NCI-H128 (cell line): ENCODE measurements around the gene KLHDC8A.
"Not testable (repeated sequence)": the region's sequence is repeated elsewhere in the genome, so short reads cannot be mapped to it uniquely, and the experiment has no call there.

Experiments used
- DNase-seq: peaks from one replicate; lab custom pipeline; 2025; ENCODE audit not compliant: unreplicated experiment; lab: John Stamatoyannopoulos, UW

KLHDC8A gene

GRCh38 chr1:205298191-205298994, 58.3 kb downstream of the KLHDC8A start:
- DNase-seq: no peak

GRCh38 chr1:205297546-205298177, 59.1 kb downstream of the KLHDC8A start:
- DNase-seq: not testable (repeated sequence)

GRCh38 chr1:205296154-205296553, 60.6 kb downstream of the KLHDC8A start:
- no peak for DNase-seq

- DNase-seq: no peak
These were observed 61.8 kb downstream of the KLHDC8A start for GRCh38 chr1:205294934-205295333.

GRCh38 chr1:205294175-205294917, 62.4 kb downstream of the KLHDC8A start:
- DNase-seq: no peak

- no peak for DNase-seq
These were observed 63.2 kb downstream of the KLHDC8A start for GRCh38 chr1:205293350-205294074.

GRCh38 chr1:205291596-205291995, 65.1 kb downstream of the KLHDC8A start:
- DNase-seq: no peak

GRCh38 chr1:205287767-205288559, 68.8 kb downstream of the KLHDC8A start:
- DNase-seq: no peak

GRCh38 chr1:205287076-205287475, 69.6 kb downstream of the KLHDC8A start:
- DNase-seq: no peak

- DNase-seq: no peak
These were observed 70.3 kb downstream of the KLHDC8A start for GRCh38 chr1:205286335-205286950.
